DMS53 (cell line): ENCODE measurements around the gene GNB1L.

Source experiments
- DNase-seq: peaks from one replicate; lab custom pipeline; 2025; lab: John Stamatoyannopoulos, UW

Gene GNB1L

DNA sequence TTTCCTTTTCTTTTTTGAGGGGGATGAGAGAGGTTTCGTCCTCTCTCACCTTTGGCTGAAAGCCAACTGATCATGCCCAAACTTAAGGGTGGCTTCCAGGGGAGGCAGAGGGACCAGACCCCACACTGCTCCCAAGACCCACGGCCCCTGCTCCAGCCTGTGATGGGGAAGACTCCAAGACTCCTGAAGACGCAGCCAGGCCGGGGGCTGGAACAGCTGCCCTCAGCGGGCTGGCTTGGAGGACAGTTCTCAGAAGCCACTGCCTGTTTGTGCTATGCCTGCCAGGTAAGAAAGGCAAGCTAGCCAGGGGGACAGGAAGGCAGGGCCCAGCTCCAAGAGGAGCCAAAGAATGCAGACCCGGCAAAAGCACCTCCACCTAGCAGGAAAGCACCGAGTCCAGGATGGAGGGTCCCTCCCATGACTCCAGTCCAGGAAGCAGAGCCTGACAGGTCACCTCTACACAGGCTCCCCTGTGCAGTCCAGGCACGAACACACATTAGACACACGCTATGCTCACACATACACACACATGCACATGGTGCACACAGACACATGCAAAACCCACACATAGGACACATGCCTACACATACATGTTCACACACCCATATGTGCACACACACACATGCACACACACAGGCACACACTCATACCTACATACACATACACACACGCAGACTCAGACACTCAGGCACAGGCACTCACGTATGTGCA is 31.3 kb downstream of the GNB1L start:
- no peak for DNase-seq

DNA sequence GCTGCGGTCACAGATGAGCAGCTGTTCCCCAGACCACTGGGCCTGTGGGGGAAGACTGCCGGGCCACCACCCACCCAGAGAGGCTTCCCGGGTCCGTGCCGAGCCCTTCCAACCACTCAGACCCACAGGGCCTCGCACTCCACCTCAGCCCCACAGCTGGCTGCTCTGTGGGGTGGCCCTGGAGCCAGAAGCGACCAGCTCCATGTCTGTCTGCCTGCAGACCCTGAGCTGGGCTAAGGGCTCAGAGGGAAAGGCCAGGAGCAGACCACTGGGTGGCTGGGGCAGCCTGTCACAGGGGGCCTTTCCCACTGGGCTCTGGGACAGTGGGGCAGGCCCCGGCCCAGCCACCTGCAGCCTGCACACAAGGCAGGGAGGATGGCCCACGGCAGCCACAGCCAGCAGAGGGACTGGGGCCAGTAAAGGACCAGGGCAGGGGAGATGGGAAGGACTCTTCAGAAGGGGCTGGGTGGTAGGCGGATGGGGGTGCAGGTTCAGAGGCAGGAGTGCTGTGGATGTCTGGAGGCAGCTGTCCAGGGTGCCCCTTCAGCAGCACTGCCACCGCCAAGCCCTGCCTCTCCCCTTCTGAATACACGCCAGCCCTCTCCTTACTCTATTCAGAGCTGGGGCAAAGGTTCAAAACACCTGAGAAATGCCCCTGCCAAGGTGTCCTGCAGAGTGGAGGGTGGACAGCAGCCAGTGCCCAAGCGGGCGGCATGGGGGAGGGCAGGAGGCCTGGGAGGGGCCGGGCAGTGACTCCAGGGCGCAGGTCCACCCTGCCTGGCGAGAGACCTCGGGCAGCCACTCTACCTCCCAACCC is 32.2 kb downstream of the GNB1L start:
- no peak for DNase-seq

DNA sequence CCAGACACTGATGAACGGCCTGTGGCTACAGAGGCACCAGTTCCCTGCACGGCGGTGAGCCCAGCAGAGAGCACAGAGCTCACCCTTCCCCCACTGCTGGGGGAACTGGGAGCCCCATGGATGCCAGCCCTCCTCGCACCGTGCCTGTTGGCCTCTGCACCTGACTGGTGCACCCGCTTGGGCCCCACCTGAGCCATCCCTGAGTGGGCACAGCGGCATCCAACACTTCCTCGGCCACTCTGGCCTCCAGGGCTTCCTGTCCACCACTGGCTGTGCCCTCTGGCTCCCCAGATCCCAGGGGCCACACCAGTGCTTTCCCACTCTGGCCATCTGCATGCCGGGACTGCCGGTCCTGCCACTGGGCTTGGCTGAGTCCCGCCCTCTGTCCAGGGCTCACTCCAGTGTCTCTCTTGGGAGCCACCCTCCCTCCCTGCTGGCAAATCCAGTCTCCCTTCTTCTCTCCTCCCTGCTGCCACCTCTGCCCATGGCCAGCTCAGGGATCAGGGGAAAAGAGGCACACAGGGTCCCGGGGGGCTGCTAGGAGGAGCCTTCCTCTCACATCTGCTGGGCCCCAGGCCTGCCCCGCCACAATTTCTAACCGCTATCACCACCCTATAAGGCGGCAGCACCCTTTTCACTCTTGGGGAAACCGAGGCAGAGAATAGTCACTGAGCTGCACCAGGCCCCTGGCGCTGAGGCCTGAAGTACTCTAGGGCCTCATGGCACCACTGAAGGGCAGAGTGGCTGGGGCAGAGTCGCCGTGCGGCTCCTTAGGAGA is 33.0 kb downstream of the GNB1L start:
- no peak for DNase-seq

DNA sequence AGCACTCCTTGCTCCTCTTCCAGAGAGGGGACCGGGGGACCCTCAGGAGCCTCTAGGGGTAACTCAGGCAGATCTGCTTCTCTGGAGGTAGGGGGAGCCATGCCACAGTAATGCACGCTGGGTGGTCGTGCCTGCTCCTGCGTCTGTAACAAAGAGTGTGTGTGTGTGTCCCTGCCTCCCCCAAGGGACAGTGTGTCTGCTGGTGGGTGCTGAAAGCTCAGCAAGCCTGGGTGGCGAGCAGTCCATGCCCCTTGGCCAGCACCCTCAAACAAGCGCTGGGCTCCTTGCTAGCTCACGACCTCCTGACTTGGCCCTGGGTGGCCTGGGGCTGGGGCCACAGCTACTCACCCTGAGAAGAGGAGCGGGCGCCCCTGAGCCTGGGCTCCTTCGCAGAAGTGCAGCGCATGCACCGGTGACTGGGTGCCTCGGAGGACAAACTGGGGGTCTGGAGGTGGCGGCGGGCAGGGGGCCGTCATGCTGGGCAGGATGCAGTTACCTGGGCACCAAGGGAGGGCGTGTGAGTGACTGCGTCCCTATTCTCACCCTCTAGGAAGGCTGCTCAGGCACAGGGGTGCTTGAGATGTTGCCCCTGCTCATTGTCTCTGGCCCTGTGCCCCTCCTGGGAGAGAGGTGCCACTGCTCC is 33.7 kb downstream of the GNB1L start:
- DNase-seq: no peak

DNA sequence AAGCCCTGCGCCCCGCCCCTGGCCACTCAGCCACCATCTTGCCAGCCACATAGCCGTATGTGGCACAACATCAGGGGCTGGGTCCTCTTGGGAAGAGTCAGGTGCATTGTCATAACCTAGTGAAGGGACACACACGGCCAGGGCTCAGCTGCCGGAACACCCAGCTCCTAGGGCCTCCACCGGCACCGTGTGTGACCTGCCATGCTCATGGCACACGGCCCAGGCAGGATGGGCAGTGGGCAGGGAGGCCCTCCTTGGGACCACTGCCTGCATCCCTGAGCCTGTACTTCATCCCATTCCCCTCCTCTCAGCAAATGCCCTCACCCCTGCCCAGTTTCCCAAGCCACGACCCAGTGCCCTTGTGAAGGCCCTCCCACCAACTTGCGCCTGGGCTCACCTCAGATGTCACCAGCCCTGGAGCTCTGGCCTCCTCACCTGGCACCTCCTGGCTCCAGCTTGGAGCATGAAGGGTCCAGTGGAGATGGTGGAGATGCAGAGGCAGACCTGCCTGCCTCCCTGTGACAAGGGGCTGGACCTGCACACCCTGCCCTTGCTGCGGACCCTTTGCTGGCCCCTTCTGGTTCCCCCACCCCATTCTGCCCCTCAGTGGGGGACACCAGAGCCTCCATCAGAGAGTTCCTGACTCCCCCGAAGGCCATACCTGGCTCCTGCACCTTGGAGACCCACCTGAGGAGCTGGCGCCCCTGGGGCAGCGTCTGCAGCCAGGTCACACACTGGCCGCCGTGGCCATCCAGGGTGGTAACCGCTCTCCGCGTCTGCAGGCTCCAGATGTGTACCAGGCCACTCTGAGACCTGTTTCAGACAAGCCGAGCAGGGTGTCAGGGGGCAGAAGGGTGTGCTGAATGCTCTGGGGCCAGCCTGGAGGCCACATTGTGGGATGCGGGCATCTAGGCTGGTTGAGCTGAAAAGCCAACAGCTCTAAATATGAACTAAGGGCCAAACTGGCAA is 34.5 kb downstream of the GNB1L start:
- no peak for DNase-seq

DNA sequence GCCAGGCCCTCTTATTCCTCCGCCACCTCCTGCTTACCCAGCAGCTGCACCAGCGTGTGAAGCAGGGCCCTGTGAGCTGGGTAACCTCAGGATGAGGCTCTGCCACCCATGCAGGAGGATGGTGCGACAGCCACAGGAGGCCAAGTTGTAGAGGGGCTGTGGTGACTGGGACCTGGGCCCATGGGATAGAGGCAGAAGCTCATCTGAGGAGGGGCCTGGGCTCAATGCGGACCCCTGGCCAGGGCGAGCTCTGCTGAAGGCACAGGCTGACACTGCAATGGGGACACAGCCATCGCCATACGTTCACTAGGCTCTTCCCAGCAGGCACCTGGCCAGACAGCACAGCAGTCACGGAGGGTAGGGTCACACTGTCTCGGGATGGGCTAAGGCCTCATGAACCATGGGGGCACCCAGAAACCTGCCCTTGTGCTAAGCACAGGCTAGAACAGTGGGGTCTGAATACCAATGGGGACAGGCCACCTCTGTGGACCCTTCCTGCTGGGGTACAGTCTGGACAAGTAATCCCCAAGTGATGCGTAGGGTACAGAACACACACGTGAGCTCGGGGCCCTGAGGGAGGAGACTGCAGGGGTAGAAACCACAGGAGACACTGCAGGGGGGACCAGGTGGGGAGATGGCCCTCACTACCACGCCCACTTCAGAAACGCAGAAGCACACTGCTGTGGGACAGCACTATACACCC is 35.3 kb downstream of the GNB1L start:
- no peak for DNase-seq

DNA sequence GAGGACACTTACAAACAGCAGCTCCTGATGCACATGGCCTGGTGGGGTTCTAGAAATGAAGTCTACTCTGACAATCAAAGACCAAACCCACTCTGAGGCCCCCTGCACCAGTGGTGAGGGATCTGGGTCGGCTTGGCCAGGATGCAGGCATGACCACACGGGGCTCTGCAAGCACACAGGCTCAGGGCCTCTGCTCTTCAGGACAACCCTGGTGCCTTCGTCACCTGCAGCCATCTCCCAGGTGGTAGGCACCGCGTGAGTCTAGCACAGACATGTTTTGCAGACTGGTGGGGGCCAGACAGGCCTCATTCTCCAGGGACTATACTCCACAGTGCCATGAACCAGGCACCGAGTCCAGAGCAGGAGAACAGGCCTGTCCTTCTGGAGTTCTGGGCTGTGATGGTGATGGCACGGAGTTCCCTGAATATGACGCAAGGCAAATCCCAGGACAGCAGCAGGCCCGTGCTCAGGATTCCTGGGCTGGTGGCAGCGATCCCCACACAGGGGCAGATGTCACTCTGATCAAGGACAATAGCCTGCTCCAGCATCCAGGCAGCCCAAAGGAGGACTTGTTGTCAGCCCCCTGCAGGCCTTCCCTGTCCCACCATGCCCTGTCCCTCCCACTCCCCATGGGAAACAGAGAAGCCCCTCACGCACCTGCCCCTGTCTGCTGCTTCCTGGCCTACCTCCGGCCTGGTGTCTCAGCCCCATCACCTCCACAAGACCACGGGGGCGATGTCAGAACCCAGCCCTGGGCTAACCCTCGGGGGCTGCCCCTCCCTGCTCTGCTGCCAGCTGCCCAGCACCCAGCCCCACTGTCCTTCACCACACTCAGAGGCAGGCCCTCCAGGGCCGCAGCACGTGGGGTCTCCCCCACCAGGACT is 36.1 kb downstream of the GNB1L start:
- no peak for DNase-seq

DNA sequence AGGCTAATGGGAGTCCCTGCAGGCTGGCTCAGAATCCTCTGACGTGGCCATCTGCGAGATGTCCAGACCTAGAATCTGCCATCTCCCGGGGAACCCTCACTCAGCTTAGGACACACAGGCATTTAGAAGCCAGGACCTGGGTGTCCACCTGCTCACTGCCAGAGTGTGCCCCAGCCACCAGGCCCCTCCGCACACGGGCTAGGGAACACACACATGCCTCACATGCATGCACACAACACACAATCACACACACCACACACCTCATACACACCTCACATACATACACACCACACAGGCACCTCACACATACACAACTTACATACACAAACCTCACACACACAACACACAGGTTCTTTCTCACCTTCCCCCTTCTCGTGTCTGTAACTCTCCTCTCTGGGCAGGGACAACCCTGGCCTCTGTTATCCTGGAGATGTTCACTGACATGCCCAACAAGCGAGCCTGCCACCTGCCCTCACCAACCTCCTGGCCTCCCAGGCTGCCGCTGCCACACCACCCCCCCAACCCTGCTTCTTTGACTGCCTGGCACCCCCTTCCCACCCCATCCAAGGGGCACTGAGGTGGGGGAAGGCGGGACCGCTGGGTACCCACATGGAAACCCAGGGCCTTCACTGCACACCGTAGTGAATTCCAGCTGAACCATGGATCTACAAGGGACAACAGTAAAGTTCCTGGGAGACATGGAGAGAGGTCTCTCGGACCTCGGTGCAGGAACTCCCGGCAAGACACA is 38.1 kb downstream of the GNB1L start:
- no peak for DNase-seq

DNA sequence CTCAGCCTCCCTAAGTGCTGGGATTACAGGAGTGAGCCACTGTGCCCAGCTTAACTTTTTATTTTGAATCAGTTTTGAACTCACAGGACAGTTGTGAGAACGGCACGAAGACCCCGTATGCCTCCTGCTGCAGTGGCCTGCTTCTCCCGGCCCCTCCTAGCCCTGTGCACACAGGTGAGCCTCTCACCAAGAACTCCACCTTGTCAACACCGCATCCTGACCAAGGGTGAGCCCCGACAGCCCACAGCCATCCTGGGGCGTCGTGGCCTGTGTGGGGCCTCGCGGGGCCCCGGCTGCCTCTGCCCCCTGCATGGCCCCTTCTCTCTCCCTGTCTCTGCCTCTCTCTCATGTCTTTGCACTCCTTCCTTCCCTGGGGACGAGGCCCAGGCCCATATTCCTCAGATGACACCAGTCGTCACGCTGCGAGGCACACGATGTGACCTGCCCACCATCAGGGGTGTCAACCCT is 38.8 kb downstream of the GNB1L start:
- DNase-seq: no peak

DNA sequence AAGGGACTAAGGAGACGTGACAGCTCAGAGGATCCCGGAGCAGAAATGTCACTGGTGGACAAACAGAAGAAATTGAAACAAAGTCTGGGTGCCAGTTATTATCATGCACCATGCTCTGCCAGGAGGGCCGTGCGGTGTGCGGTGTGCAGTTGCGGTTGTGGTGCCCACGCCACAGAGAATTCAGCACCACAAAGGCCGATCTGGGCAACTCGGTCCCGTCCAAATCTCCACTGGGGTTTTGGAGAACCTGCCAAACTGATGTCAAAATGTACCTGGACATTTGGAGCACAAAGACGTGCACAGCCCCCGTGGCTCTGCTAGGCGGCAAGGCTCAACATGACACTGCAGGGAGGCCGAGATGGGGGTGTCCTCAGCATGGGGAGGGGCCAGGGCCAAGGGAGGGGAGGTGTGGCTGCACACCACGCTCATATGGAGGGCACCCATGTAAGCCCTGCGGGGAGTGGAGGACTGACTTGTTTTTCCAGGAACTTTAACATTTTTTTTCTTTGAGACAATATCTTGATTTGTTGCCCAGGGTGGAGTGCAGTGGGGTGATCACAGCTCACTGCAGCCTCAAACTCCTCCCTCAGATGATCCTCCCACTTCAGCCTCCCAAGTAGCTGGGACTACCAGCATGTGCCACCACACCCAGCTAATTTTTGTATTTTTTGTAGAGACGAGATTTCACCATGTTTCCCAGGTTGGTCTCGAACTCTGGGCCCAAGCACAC is 39.4 kb downstream of the GNB1L start:
- no peak for DNase-seq

DNA sequence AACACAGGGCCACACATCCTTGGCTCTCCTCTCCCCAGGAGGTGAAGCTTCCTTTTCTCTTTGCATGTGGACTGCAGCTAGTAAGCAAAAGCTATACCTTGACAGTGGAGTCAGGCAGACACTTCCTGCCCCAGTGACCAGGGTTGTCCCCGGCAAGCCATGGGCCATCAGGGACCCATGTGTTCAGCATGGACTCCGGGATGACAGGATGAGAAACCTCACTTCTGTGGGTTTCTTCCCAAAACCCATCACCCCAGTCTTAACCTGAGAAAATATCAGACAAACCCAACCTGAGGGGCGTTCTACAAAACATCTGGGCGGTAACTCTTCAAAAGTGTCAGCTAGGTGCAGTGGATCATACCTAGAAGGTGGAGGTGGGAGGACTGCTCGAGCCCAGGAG is 40.2 kb downstream of the GNB1L start:
- DNase-seq: no peak

DNA sequence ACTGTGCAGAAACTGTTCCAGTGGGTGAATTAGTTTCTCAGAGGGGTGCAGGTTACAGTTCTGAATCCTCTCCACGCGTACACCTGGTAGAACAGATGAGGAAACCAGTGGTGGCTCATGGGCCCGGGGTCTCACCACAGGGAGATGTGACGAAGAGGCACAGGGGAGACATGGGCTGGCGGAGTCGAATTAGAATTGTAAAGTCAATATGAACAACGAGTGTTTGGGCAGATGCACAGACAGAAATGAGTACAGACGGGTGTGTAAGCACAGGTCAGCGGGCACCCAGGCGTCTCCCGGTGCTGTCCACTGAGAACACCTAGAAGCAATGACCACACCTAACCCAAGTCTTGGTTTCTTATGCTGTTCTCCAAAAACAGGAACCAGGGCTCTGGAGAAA is 41.8 kb downstream of the GNB1L start:
- no peak for DNase-seq

DNA sequence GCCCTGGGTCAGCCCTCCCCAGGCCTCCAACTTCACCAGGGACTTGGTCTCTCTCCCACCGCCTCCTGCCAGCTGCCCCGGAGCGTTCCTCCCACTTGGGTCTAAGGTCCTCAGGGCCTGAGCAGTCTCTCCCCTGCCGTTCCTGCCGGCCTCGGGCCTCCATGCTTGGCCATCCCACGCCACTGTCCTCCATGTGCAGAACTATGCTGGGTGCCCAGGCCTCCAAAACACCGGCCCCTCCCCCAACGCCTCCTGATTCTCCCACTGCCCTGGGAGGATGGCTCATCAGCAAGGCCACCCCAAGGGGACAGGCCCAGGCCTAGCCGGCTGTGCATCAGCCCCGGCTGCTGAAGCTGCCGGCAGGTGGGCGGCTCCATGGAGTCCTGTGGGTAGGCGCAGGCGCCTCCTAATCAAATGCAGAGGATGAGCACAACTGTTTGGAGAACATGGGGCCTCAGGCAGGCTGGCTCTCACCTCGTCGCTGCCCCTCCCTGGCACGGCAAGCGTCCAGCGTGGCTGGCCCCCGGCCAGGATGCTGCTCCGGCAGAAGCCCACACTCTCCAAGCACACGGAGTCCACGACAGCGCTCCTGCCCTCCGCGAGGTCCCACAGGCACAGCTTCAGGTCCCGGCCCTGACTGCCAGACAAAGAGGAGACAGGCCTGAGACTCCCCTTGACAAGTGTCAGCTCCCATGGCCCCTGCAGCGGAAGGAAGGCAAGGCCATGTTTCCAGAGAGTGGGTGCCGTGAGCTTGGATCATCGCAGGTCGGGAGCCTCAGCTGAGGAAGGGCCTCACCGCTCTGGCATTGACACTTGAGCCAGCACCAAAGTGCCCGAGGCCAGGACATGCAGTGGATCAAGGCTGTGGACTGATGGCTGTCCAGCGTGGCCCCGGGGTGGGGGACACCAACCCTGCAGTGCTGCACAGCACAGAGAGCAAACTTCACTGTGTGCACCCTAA is 42.6 kb downstream of the GNB1L start:
- no peak for DNase-seq

DNA sequence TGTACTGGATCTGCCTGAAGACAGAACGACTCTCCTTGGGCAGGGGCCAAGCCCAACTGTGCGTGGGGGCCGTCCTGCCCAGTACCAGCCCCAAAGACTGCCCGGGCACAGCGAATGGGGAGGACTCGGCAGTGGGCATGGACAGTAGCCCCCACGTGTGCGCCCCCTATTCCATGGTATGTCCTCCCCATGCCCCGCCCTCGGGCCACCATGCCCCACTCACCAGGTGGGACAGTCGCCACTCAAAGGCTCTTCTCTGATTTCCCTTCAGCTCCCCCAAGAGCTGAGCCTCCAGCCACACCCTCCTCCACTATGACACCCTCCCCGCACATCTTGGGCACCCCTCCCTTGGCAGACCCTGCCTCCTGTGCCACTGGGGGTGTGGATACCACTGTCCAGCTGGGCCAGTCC is 43.5 kb downstream of the GNB1L start:
- DNase-seq: no peak

DNA sequence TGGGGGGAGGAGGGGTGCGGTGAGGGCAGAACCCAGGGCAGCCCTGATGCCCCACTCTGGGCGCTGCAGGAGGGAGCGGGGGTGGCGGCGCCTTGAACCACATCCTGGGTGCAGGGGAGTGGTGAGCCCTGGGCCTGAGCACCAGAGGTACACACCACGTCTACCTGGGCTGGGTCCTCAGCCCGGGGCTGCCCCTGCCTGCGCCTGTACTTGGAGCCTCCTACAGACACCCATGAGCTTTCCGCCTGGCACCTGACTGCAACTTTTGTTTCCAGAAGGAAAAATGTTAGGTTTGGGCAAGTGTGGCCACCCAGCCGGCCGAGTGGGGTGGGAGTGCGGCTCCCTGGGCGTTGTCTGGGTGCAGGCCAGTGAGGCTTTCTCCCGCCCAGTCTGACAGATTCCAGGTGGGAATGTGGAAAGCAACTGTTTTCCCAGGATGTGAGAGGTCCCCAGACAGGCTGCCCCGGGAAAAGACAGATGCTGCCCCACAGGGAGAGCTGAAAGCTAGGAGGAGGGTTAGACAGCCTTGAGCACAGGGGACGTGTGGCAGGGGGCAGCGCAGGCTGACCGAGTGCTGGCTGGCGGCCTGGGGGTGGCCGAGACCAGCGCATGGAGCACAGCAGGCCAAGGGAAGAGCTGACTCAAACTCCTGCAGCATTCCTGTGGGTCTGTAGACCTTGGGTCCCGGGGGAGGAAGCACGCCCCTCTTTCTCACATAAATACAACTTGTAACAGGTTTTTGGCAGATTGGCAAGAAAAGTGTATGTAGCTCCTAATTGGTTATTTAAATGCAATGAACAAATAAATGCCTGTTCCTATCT is 44.1 kb downstream of the GNB1L start:
- no peak for DNase-seq

DNA sequence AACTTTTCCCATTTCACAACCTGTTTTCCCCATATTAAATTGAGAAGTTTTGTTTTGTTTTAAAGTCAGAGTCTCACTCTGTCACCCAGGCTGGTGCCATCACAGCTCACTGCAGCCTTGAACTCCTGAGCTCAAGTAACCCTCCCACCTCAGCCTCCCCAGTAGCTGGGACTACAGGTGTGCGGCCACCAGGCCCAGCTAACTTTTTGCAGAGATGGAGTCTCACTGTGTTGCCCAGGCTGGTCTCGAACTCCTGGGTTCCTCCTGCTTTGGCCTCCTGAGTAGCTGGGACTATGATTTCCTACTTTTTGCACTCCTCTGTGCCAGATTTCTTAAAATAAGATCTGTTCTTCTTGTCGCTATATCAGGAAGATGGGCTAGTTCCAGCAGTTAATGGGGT is 44.9 kb downstream of the GNB1L start:
- no peak for DNase-seq
